Measurements from ENCODE around the gene BCAN. TPM values are rescaled to one million over a fixed set of nuclear protein-coding genes. Genes with fewer than 3 reads are reported as not detected.
A peak's percentile ranks its signal among the peaks of the same experiment; 100 is the strongest.
"Not testable (repeated sequence)": the region's sequence is repeated elsewhere in the genome, so short reads cannot be mapped to it uniquely, and the experiment has no call there.

The BCAN gene
- polyA plus RNA-seq, 2 of the 4 experiments (the other 2 are of a cell fraction), result not detected

- TF ChIP-seq GATA3 (IDR thresholded peaks at IDR 0.05; ENCODE audit: borderline replicate concordance), result no peak
Measured at GRCh38 chr1:156629823-156630449, 12.0 kb upstream of the BCAN start (continued).

DNA sequence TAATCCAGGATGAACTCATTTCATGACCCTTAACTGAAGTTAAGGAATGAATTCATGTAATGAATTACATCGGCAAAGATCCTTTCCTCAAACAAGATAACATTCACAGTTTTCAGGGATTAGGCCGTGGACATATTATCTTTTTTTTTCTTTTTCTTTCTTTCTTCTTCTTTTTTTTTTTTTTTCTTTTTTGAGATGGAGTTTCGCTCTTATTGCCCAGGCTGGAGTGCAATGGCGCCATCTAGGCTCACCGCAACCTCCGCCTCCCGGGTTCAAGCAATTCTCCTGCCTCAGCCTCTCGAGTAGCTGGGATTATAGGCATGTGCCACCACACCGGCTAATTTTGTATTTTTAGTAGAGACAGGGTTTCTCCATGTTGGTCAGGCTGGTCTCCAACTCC is 10.8 kb upstream of the BCAN start:
- DNase-seq (ENCODE audit: low read depth in 1 of 2, low spot score in 1 of 2); H3K4me2 ChIP-seq; ATAC-seq; H3K4me3 ChIP-seq; FAIRE-seq; H3K27ac ChIP-seq; H3K9me3 ChIP-seq; H3K4me1 ChIP-seq; POLR2A ChIA-PET: not testable (repeated sequence)
- CTCF ChIA-PET, result interaction anchor here (0.7 to 25.7 kb wide), 11 partner anchors 11 to 297 kb away, joined by 3 to 495 read pairs (median 6); partner anchors contain the start of genes BCAN, CRABP2 and NES
- WGBS (ENCODE audit: missing lambda C conversion rate), result 74% methylated on average over 9 of the region's 9 CpGs

DNA sequence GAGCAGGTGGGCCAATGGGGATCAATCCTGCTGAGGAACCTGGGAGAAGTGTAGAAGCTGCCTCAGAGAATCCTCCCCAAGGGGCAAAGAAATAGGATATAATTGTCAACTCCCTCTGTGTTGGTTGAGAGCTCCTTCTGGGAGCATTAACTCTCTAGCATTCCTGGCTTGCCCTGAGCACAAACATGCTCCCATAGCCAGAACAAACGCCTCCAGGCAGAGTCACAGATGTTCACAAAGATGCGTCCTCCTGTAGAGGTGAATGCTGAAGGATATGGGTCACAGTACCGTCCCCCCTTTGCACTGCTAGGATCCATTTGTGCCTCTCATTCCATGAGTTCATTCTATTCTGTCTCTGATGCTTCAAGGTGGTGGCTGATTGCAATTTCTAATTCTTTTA is 9.6 kb upstream of the BCAN start:
- TF ChIP-seq CBX8 (IDR thresholded peaks at IDR 0.05) (no peak), MAZ (IDR thresholded peaks at IDR 0.05; ENCODE audit: borderline replicate concordance, low read depth, low read length) (no peak), MYC (IDR thresholded peaks at IDR 0.05; ENCODE audit: borderline replicate concordance, low read length) (no peak)
- TF ChIP-seq, protein P1, sequence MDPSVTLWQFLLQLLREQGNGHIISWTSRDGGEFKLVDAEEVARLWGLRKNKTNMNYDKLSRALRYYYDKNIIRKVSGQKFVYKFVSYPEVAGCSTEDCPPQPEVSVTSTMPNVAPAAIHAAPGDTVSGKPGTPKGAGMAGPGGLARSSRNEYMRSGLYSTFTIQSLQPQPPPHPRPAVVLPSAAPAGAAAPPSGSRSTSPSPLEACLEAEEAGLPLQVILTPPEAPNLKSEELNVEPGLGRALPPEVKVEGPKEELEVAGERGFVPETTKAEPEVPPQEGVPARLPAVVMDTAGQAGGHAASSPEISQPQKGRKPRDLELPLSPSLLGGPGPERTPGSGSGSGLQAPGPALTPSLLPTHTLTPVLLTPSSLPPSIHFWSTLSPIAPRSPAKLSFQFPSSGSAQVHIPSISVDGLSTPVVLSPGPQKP (IDR thresholded peaks at IDR 0.05; ENCODE audit: low read depth, low read length), result no peak
- WGBS (ENCODE audit: missing lambda C conversion rate), result 57% methylated on average over 3 of the region's 3 CpGs
- H3K4me3 ChIP-seq, result no peak overlapping the region
- ATAC-seq (no peak), DNase-seq (ENCODE audit: low read depth in 1 of 2, low spot score in 1 of 2) (no peak), FAIRE-seq (no peak)
- H3K9me3 ChIP-seq, result no peaks in the 10 kb centered on the region
- no peak overlapping the region for H3K4me2 ChIP-seq
- H3K4me1 ChIP-seq, result no peaks in the 10 kb centered on the region
- ChIA-PET CTCF (interaction anchor here (0.8 to 25.7 kb wide), 4 partner anchors 13 to 48 kb away, joined by 3 to 495 read pairs (median 338); partner anchors contain the start of genes BCAN and NES), POLR2A (no interaction called here)
- no peak overlapping the region for H3K27ac ChIP-seq

DNA sequence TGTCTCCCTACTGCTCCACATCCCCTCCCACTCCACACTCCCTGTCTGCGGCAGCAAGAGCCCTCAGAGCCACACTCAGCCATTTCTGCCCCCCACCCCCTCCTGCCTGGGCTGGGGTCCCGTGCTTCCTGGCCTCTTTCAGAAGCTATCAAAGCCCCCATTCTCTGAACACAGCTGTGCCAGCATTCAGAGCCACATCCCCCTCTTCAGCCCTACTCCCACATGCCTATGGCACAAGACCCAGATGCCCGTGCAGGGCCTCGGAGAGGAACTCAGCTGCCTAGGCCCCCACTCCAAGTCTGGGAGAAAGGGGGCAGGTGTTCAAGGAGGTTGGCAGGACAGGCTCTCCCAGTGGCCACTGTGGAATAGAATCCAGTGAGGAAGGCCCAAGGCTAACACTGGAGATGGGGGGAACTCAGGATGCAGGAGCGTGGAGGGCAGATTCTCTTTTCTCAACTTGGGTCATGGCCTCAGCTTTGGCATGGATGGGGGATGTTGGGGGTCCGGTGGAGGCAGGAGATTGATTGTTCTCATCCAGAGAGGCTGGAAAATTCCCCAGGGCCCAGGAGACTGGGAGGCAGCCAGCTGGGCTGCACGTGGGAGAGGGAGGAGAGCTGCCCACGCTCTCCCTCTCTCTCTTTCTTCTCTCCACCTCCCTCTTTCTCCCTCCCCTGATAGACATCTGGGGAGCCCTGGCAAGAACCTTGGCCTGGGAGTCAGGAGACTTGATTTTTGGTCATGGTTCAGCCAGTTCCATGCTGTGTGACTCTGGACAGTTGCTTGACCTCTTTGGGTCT is 3.5 kb upstream of the BCAN start:
- H3K4me2 ChIP-seq, result no peak overlapping the region
- no peaks in the 10 kb centered on the region for H3K4me1 ChIP-seq
- ATAC-seq (peak; percentile 31 to 32; a peak in 4 of 6 replicates), FAIRE-seq (no peak), DNase-seq (ENCODE audit: low read depth in 1 of 2, low spot score in 1 of 2) (no peak)
- ChIA-PET CTCF (interaction anchor here (1.6 to 17.8 kb wide), 7 partner anchors 11 to 221 kb away, joined by 5 to 323 read pairs (median 8); partner anchors contain the start of genes HAPLN2 and NES), POLR2A (interaction anchor here (1.1 kb wide), 1 partner anchor 23 kb away, joined by 3 read pairs; no protein-coding TSS in a partner anchor)
- WGBS (ENCODE audit: missing lambda C conversion rate), result 74% methylated on average over 6 of the region's 8 CpGs
- no peak overlapping the region for H3K4me3 ChIP-seq
- H3K9me3 ChIP-seq, result no peaks in the 10 kb centered on the region
- TF ChIP-seq RAD21 (conservative IDR thresholded peaks at IDR 0.05 in 1 of 2, IDR thresholded peaks at IDR 0.05 in 1 of 2) (no peak), CEBPB (IDR thresholded peaks at IDR 0.05) (no peak), REST (IDR thresholded peaks at IDR 0.05) (0 out of 2 replicates have a peak, but pooled peaks have one; percentile 4)
- H3K27ac ChIP-seq, result no peak overlapping the region

Measured in A549 (cell line).